Measurements from ENCODE around the gene MYORG. TPM values are rescaled to one million over a fixed set of nuclear protein-coding genes. Genes with fewer than 3 reads are reported as not detected.

MYORG gene
- 19.8 TPM for polyA plus RNA-seq (2013, experiment 1 of 2)
- polyA plus RNA-seq (2013, experiment 2 of 2): 18.7 TPM

- Histone ChIP-seq H3K56ac (ENCODE audit: low read length) (peak within 1 kb of the TSS; percentile 93), H4K8ac (ENCODE audit: low read depth, low read length) (no peak within 1 kb of the TSS), H3K36me3 (ENCODE audit: control insufficient read depth, insufficient read depth, low read length) (no peaks in the 10 kb centered on the region), H3K27me3 (ENCODE audit: insufficient read depth, low read length, poor library complexity) (peaks cover 2% of the 10 kb centered on the region), H2BK5ac (ENCODE audit: low read length) (peak within 1 kb of the TSS; percentile 72), H2BK120ac (ENCODE audit: low read depth, low read length) (no peak within 1 kb of the TSS), H2AK5ac (ENCODE audit: low read length) (no peak within 1 kb of the TSS), H3K4ac (ENCODE audit: low read depth, low read length) (peak within 1 kb of the TSS; percentile 6), H3K4me2 (ENCODE audit: low read length) (peak within 1 kb of the TSS; percentile 95), H3K9ac (ENCODE audit: low read length) (peak within 1 kb of the TSS; percentile 88), H3K4me1 (ENCODE audit: control insufficient read depth, low read depth, low read length) (peaks cover 15% of the 10 kb centered on the region), H3K79me2 (ENCODE audit: control insufficient read depth, insufficient read depth, low read length) (peaks cover 7% of the 10 kb centered on the region), H3K4me3 (ENCODE audit: low read length) (peak within 1 kb of the TSS; percentile 50), H2BK15ac (replicated peaks; ENCODE audit: low read depth) (peak within 1 kb of the TSS; percentile 41), H3K23ac (ENCODE audit: low read length) (no peak within 1 kb of the TSS), H3K27ac (ENCODE audit: low read depth, low read length) (peak within 1 kb of the TSS; percentile 39), H3K79me1 (ENCODE audit: low read length) (peaks cover 7% of the 10 kb centered on the region), H3K18ac (ENCODE audit: low read length) (peak within 1 kb of the TSS; percentile 64), H4K5ac (ENCODE audit: low read length) (no peak within 1 kb of the TSS)
- peak; percentile 99 for DNase-seq
- WGBS (ENCODE audit: extremely low coverage, insufficient coverage, low lambda C conversion rate): no CpG with 5 or more reads among the region's 54 CpGs
Observed at GRCh38 chr9:34376596-34377403, at the start of gene MYORG. Gene MYORG (minus strand): TSS chr9:34376898. CDS start chr9:34372943, 3,955 bp downstream.

GRCh38 chr9:34419716-34420504, 43.2 kb upstream of the MYORG start:
- H3K4me2 ChIP-seq (ENCODE audit: low read length): no peak overlapping the region
- H4K5ac ChIP-seq (ENCODE audit: low read length): no peak overlapping the region
- no peaks in the 10 kb centered on the region for H3K79me1 ChIP-seq (ENCODE audit: low read length)
- no peak overlapping the region for H2BK120ac ChIP-seq (ENCODE audit: low read depth, low read length)
- H3K27me3 ChIP-seq (ENCODE audit: insufficient read depth, low read length, poor library complexity): no peaks in the 10 kb centered on the region
- no peak overlapping the region for H3K56ac ChIP-seq (ENCODE audit: low read length)
- H3K4me3 ChIP-seq (ENCODE audit: low read length): no peak overlapping the region
- no peak for DNase-seq
- H2BK5ac ChIP-seq (ENCODE audit: low read length): no peak overlapping the region
- no peaks in the 10 kb centered on the region for H3K79me2 ChIP-seq (ENCODE audit: control insufficient read depth, insufficient read depth, low read length)
- no peak overlapping the region for H3K4ac ChIP-seq (ENCODE audit: low read depth, low read length)
- H3K9ac ChIP-seq (ENCODE audit: low read length): no peak overlapping the region
- H3K18ac ChIP-seq (ENCODE audit: low read length): no peak overlapping the region
- peaks cover 2% of the 10 kb centered on the region for H3K4me1 ChIP-seq (ENCODE audit: control insufficient read depth, low read depth, low read length)
- no CpG with 5 or more reads among the region's 4 CpGs for whole genome bisulfite sequencing (ENCODE audit: extremely low coverage, insufficient coverage, low lambda C conversion rate)
- no peak overlapping the region for H3K23ac ChIP-seq (ENCODE audit: low read length)
- no peak overlapping the region for H3K27ac ChIP-seq (ENCODE audit: low read depth, low read length)
- no peak overlapping the region for H4K8ac ChIP-seq (ENCODE audit: low read depth, low read length)
- no peaks in the 10 kb centered on the region for H3K36me3 ChIP-seq (ENCODE audit: control insufficient read depth, insufficient read depth, low read length)
- H2BK15ac ChIP-seq (replicated peaks; ENCODE audit: low read depth): no peak overlapping the region
- no peak overlapping the region for H2AK5ac ChIP-seq (ENCODE audit: low read length)

- H2AK5ac ChIP-seq (ENCODE audit: low read length): no peak overlapping the region
- no peak overlapping the region for H2BK120ac ChIP-seq (ENCODE audit: low read depth, low read length)
- no peak overlapping the region for H3K4me3 ChIP-seq (ENCODE audit: low read length)
- no peaks in the 10 kb centered on the region for H3K27me3 ChIP-seq (ENCODE audit: insufficient read depth, low read length, poor library complexity)
- peaks cover 2% of the 10 kb centered on the region for H3K4me1 ChIP-seq (ENCODE audit: control insufficient read depth, low read depth, low read length)
- no peak overlapping the region for H2BK5ac ChIP-seq (ENCODE audit: low read length)
- H2BK15ac ChIP-seq (replicated peaks; ENCODE audit: low read depth): no peak overlapping the region
- no peak for DNase-seq
- H3K79me2 ChIP-seq (ENCODE audit: control insufficient read depth, insufficient read depth, low read length): no peaks in the 10 kb centered on the region
- H3K56ac ChIP-seq (ENCODE audit: low read length): no peak overlapping the region
- H3K27ac ChIP-seq (ENCODE audit: low read depth, low read length): no peak overlapping the region
- H4K8ac ChIP-seq (ENCODE audit: low read depth, low read length): no peak overlapping the region
- H3K4me2 ChIP-seq (ENCODE audit: low read length): no peak overlapping the region
- no peak overlapping the region for H4K5ac ChIP-seq (ENCODE audit: low read length)
- no peaks in the 10 kb centered on the region for H3K79me1 ChIP-seq (ENCODE audit: low read length)
- H3K36me3 ChIP-seq (ENCODE audit: control insufficient read depth, insufficient read depth, low read length): no peaks in the 10 kb centered on the region
- no peak overlapping the region for H3K4ac ChIP-seq (ENCODE audit: low read depth, low read length)
- no CpG with 5 or more reads among the region's 3 CpGs for WGBS (ENCODE audit: extremely low coverage, insufficient coverage, low lambda C conversion rate)
- no peak overlapping the region for H3K23ac ChIP-seq (ENCODE audit: low read length)
- no peak overlapping the region for H3K9ac ChIP-seq (ENCODE audit: low read length)
- no peak overlapping the region for H3K18ac ChIP-seq (ENCODE audit: low read length)
Observed at GRCh38 chr9:34417734-34418133, 41.0 kb upstream of the MYORG start.

- Histone ChIP-seq H2AK5ac (ENCODE audit: low read length) (no peak overlapping the region), H2BK5ac (ENCODE audit: low read length) (no peak overlapping the region), H2BK15ac (replicated peaks; ENCODE audit: low read depth) (no peak overlapping the region), H3K27ac (ENCODE audit: low read depth, low read length) (no peak overlapping the region), H3K36me3 (ENCODE audit: control insufficient read depth, insufficient read depth, low read length) (no peaks in the 10 kb centered on the region), H3K18ac (ENCODE audit: low read length) (no peak overlapping the region), H2BK120ac (ENCODE audit: low read depth, low read length) (no peak overlapping the region), H3K4me3 (ENCODE audit: low read length) (no peak overlapping the region), H3K4ac (ENCODE audit: low read depth, low read length) (no peak overlapping the region), H3K27me3 (ENCODE audit: insufficient read depth, low read length, poor library complexity) (no peaks in the 10 kb centered on the region), H3K4me1 (ENCODE audit: control insufficient read depth, low read depth, low read length) (no peaks in the 10 kb centered on the region), H4K8ac (ENCODE audit: low read depth, low read length) (no peak overlapping the region), H3K9ac (ENCODE audit: low read length) (no peak overlapping the region), H3K56ac (ENCODE audit: low read length) (no peak overlapping the region), H3K79me1 (ENCODE audit: low read length) (no peaks in the 10 kb centered on the region), H3K79me2 (ENCODE audit: control insufficient read depth, insufficient read depth, low read length) (no peaks in the 10 kb centered on the region), H4K5ac (ENCODE audit: low read length) (no peak overlapping the region), H3K4me2 (ENCODE audit: low read length) (no peak overlapping the region), H3K23ac (ENCODE audit: low read length) (no peak overlapping the region)
- WGBS (ENCODE audit: extremely low coverage, insufficient coverage, low lambda C conversion rate): no CpG with 5 or more reads among the region's 6 CpGs
- peak; percentile 69 for DNase-seq
Observed at GRCh38 chr9:34413231-34413852, 36.6 kb upstream of the MYORG start.

GRCh38 chr9:34412336-34412735, 35.6 kb upstream of the MYORG start:
- Histone ChIP-seq H3K36me3 (ENCODE audit: control insufficient read depth, insufficient read depth, low read length) (no peaks in the 10 kb centered on the region), H3K9ac (ENCODE audit: low read length) (no peak overlapping the region), H3K79me1 (ENCODE audit: low read length) (no peaks in the 10 kb centered on the region), H2BK15ac (replicated peaks; ENCODE audit: low read depth) (no peak overlapping the region), H3K18ac (ENCODE audit: low read length) (no peak overlapping the region), H3K4me1 (ENCODE audit: control insufficient read depth, low read depth, low read length) (no peaks in the 10 kb centered on the region), H2BK5ac (ENCODE audit: low read length) (no peak overlapping the region), H4K8ac (ENCODE audit: low read depth, low read length) (no peak overlapping the region), H2BK120ac (ENCODE audit: low read depth, low read length) (no peak overlapping the region), H3K4me2 (ENCODE audit: low read length) (no peak overlapping the region), H4K5ac (ENCODE audit: low read length) (no peak overlapping the region), H3K23ac (ENCODE audit: low read length) (no peak overlapping the region), H3K27ac (ENCODE audit: low read depth, low read length) (no peak overlapping the region), H2AK5ac (ENCODE audit: low read length) (no peak overlapping the region), H3K27me3 (ENCODE audit: insufficient read depth, low read length, poor library complexity) (no peaks in the 10 kb centered on the region), H3K56ac (ENCODE audit: low read length) (no peak overlapping the region), H3K79me2 (ENCODE audit: control insufficient read depth, insufficient read depth, low read length) (no peaks in the 10 kb centered on the region), H3K4me3 (ENCODE audit: low read length) (no peak overlapping the region), H3K4ac (ENCODE audit: low read depth, low read length) (no peak overlapping the region)
- WGBS (ENCODE audit: extremely low coverage, insufficient coverage, low lambda C conversion rate): no CpG with 5 or more reads among the region's 1 CpG
- no peak for DNase-seq
